ENCODE measurements around the gene TRPV6.

- TF ChIP-seq CTCF (IDR thresholded peaks at IDR 0.05), result no peak
- TF ChIP-seq POLR2A (IDR thresholded peaks at IDR 0.05), result no peak
Observed at GRCh38 chr7:142917447-142917846, 31.9 kb upstream of the TRPV6 start.
